GM23248 (cell line): ENCODE results near the gene RFX2. TPM values are rescaled to one million over a fixed set of nuclear protein-coding genes. Genes with fewer than 3 reads are reported as not detected.

Experiments
- DNase-seq: peaks from one replicate; pipeline ENCODE4 v3.0.0-alpha.2; 2015
- H2AFZ ChIP-seq: fragments of 200-600 bp; sonication (generic); 2 replicates; pipeline ENCODE4 v1.6.1; 2016; ENCODE audit warnings: antibody characterized with exemption
- H3F3A ChIP-seq: fragments of 200-600 bp; sonication (generic); 2 replicates; pipeline ENCODE4 v1.6.1; 2016; ENCODE audit warnings: mild to moderate bottlenecking, antibody characterized with exemption, mixed run types; ENCODE audit not compliant: insufficient read depth
- H3K27ac ChIP-seq: fragments of 200-600 bp; sonication (generic); 2 replicates; pipeline ENCODE4 v1.5.1; 2016; ENCODE audit warnings: mild to moderate bottlenecking
- H3K27me3 ChIP-seq: fragments of 200-600 bp; sonication (generic); replicated peaks from 2 replicates; pipeline ENCODE4 v1.6.1; 2016; ENCODE audit warnings: mild to moderate bottlenecking; ENCODE audit not compliant: insufficient read depth
- H3K36me3 ChIP-seq: fragments of 200-600 bp; sonication (generic); 2 replicates; pipeline ENCODE4 v1.6.1; 2016; ENCODE audit warnings: low read depth, mild to moderate bottlenecking
- H3K4me1 ChIP-seq: fragments of 200-600 bp; sonication (generic); 2 replicates; pipeline ENCODE4 v1.6.1; 2016; ENCODE audit warnings: mild to moderate bottlenecking; ENCODE audit not compliant: insufficient read depth
- H3K4me2 ChIP-seq: fragments of 200-600 bp; sonication (generic); one replicate; pipeline ENCODE4 v1.6.1; 2016; ENCODE audit warnings: mild to moderate bottlenecking; ENCODE audit not compliant: unreplicated experiment
- H3K4me3 ChIP-seq: fragments of 200-600 bp; sonication (generic); 2 replicates; pipeline ENCODE4 v1.5.1; 2016; ENCODE audit warnings: mild to moderate bottlenecking
- H3K79me2 ChIP-seq: fragments of 200-600 bp; sonication (generic); 2 replicates; pipeline ENCODE4 v1.6.1; 2016; ENCODE audit warnings: mild to moderate bottlenecking; ENCODE audit not compliant: insufficient read depth
- H3K9ac ChIP-seq: fragments of 200-600 bp; sonication (generic); 2 replicates; pipeline ENCODE4 v1.6.1; 2016; ENCODE audit warnings: mild to moderate bottlenecking
- H3K9me2 ChIP-seq: fragments of 200-600 bp; sonication (generic); 2 replicates; pipeline ENCODE4 v1.6.1; 2016; ENCODE audit warnings: mixed run types, mild to moderate bottlenecking, moderate library complexity; ENCODE audit not compliant: insufficient read depth
- H3K9me3 ChIP-seq: fragments of 200-600 bp; sonication (generic); one replicate; pipeline ENCODE4 v1.6.1; 2017; ENCODE audit warnings: low read depth
- H4K20me1 ChIP-seq: fragments of 200-600 bp; sonication (generic); 2 replicates; pipeline ENCODE4 v1.6.0; 2016; ENCODE audit not compliant: insufficient read depth
- EZH2 ChIP-seq: fragments of 200-600 bp; sonication (generic); IDR thresholded peaks from 2 replicates; pipeline ENCODE4 v1.6.1; 2018; ENCODE audit warnings: antibody characterized with exemption, mild to moderate bottlenecking; ENCODE audit not compliant: insufficient read depth, poor library complexity, severe bottlenecking
- EZH2phosphoT487 ChIP-seq: fragments of 200-600 bp; sonication (generic); IDR thresholded peaks from 2 replicates; pipeline ENCODE4 v1.6.1; 2018; ENCODE audit warnings: antibody characterized with exemption, moderate library complexity, mild to moderate bottlenecking, low read depth; ENCODE audit not compliant: insufficient read depth
- WGBS, 2 experiments: methylation state at CpG; one replicate each; pipeline ENCODE4 v1.1.6; 2015 to 2017; ENCODE audit warnings: low lambda C conversion rate in 2 of 2, low coverage in 1 of 2; ENCODE audit errors: missing lambda C conversion rate in 2 of 2; 5-methylcytosine and 5-hydroxymethylcytosine counted together
- in situ Hi-C: fragments of 300-500 bp; cut with MboI; formaldehyde crosslinking; loops from 2 replicates; pipeline ENCODE4 v1.15.0; 2020
- polyA plus RNA-seq: library from polyadenylated mRNA; unstranded; fragments of >200 nt; fragmentation: Nextera tagmentation; extraction: Ambion mirVana; gene quantifications from 2 replicates; pipeline ENCODE4 v1.2.1, GENCODE V29; 2016
- total RNA-seq: library from RNA; depleted of rRNA; stranded (reverse); fragments of >200 nt; shearing (Covaris generic); gene quantifications from 2 replicates; pipeline ENCODE4 v1.2.3, GENCODE V29; 2014

RFX2 gene
- total and polyA plus RNA-seq, 2 experiments from 2014 or later, result 11.3 to 13.1 TPM

GRCh38 chr19:6042776-6043726 is 67.2 kb downstream of the RFX2 start:
- 84 to 93% methylated on average over 12 of the region's 12 CpGs for WGBS, 2 experiments
- in situ Hi-C loops, result loop anchor here (10.0 kb wide), 1 partner anchor 82 kb away; no protein-coding TSS in a partner anchor
- H3K36me3 ChIP-seq, result no peaks in the 10 kb centered on the region
- no peaks in the 10 kb centered on the region for H3K27me3 ChIP-seq
- no peak overlapping the region for H3K27ac ChIP-seq
- H2AFZ ChIP-seq, result no peak overlapping the region
- no peaks in the 10 kb centered on the region for H3K9me2 ChIP-seq
- H3K4me2 ChIP-seq, result no peak overlapping the region
- H3K9me3 ChIP-seq, result no peaks in the 10 kb centered on the region
- H3K79me2 ChIP-seq, result no peaks in the 10 kb centered on the region
- H4K20me1 ChIP-seq, result no peaks in the 10 kb centered on the region
- DNase-seq, result no peak
- H3K4me1 ChIP-seq, result no peaks in the 10 kb centered on the region
- H3K4me3 ChIP-seq, result no peak overlapping the region
- no peak overlapping the region for H3K9ac ChIP-seq
- 0 out of 2 replicates have a peak, but pooled peaks cover 9% of the 10 kb centered on the region for H3F3A ChIP-seq
- TF ChIP-seq EZH2 (no peak), EZH2phosphoT487 (no peak)

DNA sequence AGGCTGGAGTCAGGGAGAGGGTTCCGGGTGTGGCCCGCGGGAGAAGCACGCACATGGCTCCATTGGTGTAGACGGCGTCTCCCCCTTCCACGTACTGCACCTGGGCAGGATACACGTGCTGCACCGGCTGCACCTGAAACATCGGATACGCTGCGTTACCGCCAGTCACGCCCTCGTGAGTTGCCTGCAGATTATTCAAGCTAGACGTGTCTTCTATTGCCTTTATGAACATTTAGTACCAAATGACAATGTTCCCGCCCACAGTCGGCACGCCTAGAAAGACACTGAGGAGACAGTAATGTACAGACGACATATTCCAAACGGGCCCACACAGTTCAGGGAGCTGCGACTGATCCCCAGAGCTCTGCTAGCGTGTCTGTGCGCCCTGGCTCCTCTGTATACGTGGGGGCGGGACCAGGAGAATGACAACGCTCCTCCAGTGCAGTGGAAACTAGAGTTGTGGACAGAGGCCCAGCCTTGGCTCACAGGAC is 68.3 kb downstream of the RFX2 start:
- Histone ChIP-seq H3K79me2 (no peaks in the 10 kb centered on the region), H3K36me3 (no peaks in the 10 kb centered on the region), H3K4me1 (no peaks in the 10 kb centered on the region), H3K4me3 (no peak overlapping the region), H3K27ac (no peak overlapping the region), H3K4me2 (no peak overlapping the region), H3F3A (0 out of 2 replicates have a peak, but pooled peaks cover 9% of the 10 kb centered on the region), H3K9ac (no peak overlapping the region), H3K9me2 (no peaks in the 10 kb centered on the region), H3K27me3 (no peaks in the 10 kb centered on the region), H4K20me1 (no peaks in the 10 kb centered on the region), H3K9me3 (no peaks in the 10 kb centered on the region), H2AFZ (no peak overlapping the region)
- no peak for DNase-seq
- TF ChIP-seq EZH2, result no peak
- no peak for TF ChIP-seq EZH2phosphoT487
- WGBS, 2 experiments, result 91 to 94% methylated on average over 26 to 27 of the region's 27 CpGs
- in situ Hi-C loops, result loop anchor here (10.0 kb wide), 1 partner anchor 83 kb away; no protein-coding TSS in a partner anchor

DNA sequence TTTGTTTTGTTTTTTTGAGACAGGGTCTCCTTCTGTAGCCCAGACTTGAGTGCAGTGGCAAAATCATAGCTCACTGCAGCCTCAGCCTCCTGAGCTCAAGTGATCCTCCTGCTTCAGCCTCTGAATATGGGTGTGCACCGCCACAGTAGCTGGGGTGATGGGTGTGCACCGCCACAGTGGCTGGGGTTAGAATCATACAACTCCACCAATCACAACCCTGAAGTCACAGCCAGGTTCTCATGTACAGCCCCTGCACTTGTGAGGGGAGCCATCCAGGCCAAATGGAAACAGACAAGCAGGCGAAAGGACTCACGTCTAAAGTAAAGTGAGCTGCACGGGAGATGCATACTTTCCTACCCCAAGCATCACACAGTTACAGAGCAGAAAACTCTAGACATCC is 69.2 kb downstream of the RFX2 start:
- in situ Hi-C loops, result loop anchor here (10.0 kb wide), 1 partner anchor 84 kb away; no protein-coding TSS in a partner anchor
- Histone ChIP-seq H4K20me1 (no peaks in the 10 kb centered on the region), H2AFZ (no peak overlapping the region), H3K9me3 (no peaks in the 10 kb centered on the region), H3K4me3 (no peak overlapping the region), H3K36me3 (no peaks in the 10 kb centered on the region), H3K4me2 (no peak overlapping the region), H3K9me2 (no peaks in the 10 kb centered on the region), H3K9ac (no peak overlapping the region), H3F3A (0 out of 2 replicates have a peak, but pooled peaks cover 9% of the 10 kb centered on the region), H3K4me1 (no peaks in the 10 kb centered on the region), H3K27ac (no peak overlapping the region), H3K27me3 (no peaks in the 10 kb centered on the region), H3K79me2 (no peaks in the 10 kb centered on the region)
- no peak for DNase-seq
- no peak for TF ChIP-seq EZH2phosphoT487
- no peak for TF ChIP-seq EZH2
- WGBS, 2 experiments, result 95 to 96% methylated on average over 5 of the region's 5 CpGs

- no peak overlapping the region for H3K9ac ChIP-seq
- no peak for TF ChIP-seq EZH2phosphoT487
- no peak for TF ChIP-seq EZH2
- no peaks in the 10 kb centered on the region for H3K36me3 ChIP-seq
- H3K9me2 ChIP-seq, result no peaks in the 10 kb centered on the region
- DNase-seq, result no peak
- H3K4me3 ChIP-seq, result no peak overlapping the region
- no peaks in the 10 kb centered on the region for H3K79me2 ChIP-seq
- H3K9me3 ChIP-seq, result no peaks in the 10 kb centered on the region
- H3K27me3 ChIP-seq, result no peaks in the 10 kb centered on the region
- H3K4me2 ChIP-seq, result no peak overlapping the region
- H4K20me1 ChIP-seq, result no peaks in the 10 kb centered on the region
- no peak overlapping the region for H2AFZ ChIP-seq
- in situ Hi-C loops, result loop anchor here (10.0 kb wide), 1 partner anchor 85 kb away; no protein-coding TSS in a partner anchor
- no peaks in the 10 kb centered on the region for H3K4me1 ChIP-seq
- H3F3A ChIP-seq, result 0 out of 2 replicates have a peak, but pooled peaks cover 9% of the 10 kb centered on the region
- WGBS, 2 experiments, result 93 to 94% methylated on average over 21 to 31 of the region's 31 CpGs
- no peak overlapping the region for H3K27ac ChIP-seq
These were observed 70.6 kb downstream of the RFX2 start for GRCh38 chr19:6039566-6040225.
